GM23338 (cell line): ENCODE data around the gene TFEB.

Experiments used
- CREB1 ChIP-seq: fragments of 250-450 bp; sonication (Bioruptor Pico); IDR thresholded peaks from 2 replicates; pipeline ENCODE4 v1.5.0; 2020; ENCODE audit warnings: low read depth, mild to moderate bottlenecking, moderate library complexity
- EZH2 ChIP-seq: fragments of 200-600 bp; sonication (generic); IDR thresholded peaks from one replicate; pipeline ENCODE4 v1.8.0; 2017; ENCODE audit warnings: antibody characterized with exemption, mild to moderate bottlenecking, low read depth; ENCODE audit not compliant: unreplicated experiment
- EZH2phosphoT487 ChIP-seq: fragments of 200-600 bp; sonication (generic); IDR thresholded peaks from one replicate; pipeline ENCODE4 v1.8.1; 2018; ENCODE audit warnings: antibody characterized with exemption; ENCODE audit not compliant: unreplicated experiment
- JUNB ChIP-seq: IDR thresholded peaks from one replicate; pipeline ENCODE4 v1.6.1; 2016; ENCODE audit warnings: antibody characterized with exemption; ENCODE audit not compliant: unreplicated experiment
- NANOG ChIP-seq: IDR thresholded peaks from 2 replicates; pipeline ENCODE4 v1.6.1; 2016; ENCODE audit warnings: antibody characterized with exemption, borderline replicate concordance
- POLR2AphosphoS5 ChIP-seq: IDR thresholded peaks from 2 replicates; pipeline ENCODE4 v1.6.1; 2016; ENCODE audit warnings: antibody characterized with exemption, low read depth
- TF ChIP-seq, protein P1 (sequence below), 2 experiments: fragments of 200-600 bp in 1 of 2; sonication (generic) in 1 of 2; conservative IDR thresholded peaks; 2 replicates each; pipeline versions ENCODE4 v1.5.1 to v1.6.1; 2016 to 2017; ENCODE audit warnings: antibody characterized with exemption in 2 of 2, low read depth in 2 of 2, mild to moderate bottlenecking in 2 of 2, moderate library complexity in 1 of 2
- TF ChIP-seq, protein P2 (sequence below): IDR thresholded peaks from one replicate; pipeline ENCODE4 v1.6.1; 2018; ENCODE audit warnings: antibody characterized with exemption; ENCODE audit not compliant: unreplicated experiment
- TF ChIP-seq, protein P3 (sequence below): IDR thresholded peaks from 2 replicates; pipeline ENCODE4 v1.6.1; 2016; ENCODE audit warnings: antibody characterized with exemption

DNA sequence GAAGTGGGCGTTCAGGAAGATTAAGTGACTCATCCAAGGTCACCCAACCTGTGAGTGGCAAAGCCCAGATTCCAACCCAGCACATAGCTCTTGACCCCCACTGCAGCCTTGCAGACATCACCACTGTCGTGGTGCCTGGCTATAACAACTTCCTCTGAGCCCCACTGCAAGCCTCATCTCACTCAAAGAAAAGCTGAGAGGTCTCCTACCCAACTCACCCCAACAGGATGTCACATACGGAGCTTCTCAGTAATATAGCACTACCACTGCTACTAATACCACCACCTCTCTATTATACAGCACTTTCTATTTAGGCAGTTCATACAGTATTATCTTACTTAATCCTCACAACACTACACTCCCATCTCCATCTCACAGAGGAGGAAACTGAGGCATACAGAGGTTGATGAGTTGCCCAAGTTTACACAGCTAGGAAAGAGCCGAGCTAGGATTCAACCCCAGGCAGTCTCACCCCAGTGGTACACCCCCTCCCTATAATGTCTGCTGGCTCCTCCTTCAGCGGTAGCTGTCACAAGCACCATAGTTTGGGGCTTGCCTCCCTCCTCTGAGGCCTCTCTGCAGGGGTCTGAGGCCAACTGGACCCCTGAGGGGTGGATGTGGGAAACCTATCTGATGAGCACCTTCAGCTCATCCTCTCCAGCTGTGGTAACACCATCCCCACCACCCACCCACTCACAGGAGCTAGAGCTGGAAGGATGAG is 19.5 kb downstream of the TFEB start:
- TF ChIP-seq, protein P1, sequence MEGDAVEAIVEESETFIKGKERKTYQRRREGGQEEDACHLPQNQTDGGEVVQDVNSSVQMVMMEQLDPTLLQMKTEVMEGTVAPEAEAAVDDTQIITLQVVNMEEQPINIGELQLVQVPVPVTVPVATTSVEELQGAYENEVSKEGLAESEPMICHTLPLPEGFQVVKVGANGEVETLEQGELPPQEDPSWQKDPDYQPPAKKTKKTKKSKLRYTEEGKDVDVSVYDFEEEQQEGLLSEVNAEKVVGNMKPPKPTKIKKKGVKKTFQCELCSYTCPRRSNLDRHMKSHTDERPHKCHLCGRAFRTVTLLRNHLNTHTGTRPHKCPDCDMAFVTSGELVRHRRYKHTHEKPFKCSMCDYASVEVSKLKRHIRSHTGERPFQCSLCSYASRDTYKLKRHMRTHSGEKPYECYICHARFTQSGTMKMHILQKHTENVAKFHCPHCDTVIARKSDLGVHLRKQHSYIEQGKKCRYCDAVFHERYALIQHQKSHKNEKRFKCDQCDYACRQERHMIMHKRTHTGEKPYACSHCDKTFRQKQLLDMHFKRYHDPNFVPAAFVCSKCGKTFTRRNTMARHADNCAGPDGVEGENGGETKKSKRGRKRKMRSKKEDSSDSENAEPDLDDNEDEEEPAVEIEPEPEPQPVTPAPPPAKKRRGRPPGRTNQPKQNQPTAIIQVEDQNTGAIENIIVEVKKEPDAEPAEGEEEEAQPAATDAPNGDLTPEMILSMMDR (conservative IDR thresholded peaks at IDR 0.05; ENCODE audit: low read depth in 2 of 2), result no peak
- TF ChIP-seq POLR2AphosphoS5 (no peak), EZH2phosphoT487 (no peak), CREB1 (no peak), EZH2 (no peak), JUNB (no peak), NANOG (no peak)
- TF ChIP-seq, protein P2, sequence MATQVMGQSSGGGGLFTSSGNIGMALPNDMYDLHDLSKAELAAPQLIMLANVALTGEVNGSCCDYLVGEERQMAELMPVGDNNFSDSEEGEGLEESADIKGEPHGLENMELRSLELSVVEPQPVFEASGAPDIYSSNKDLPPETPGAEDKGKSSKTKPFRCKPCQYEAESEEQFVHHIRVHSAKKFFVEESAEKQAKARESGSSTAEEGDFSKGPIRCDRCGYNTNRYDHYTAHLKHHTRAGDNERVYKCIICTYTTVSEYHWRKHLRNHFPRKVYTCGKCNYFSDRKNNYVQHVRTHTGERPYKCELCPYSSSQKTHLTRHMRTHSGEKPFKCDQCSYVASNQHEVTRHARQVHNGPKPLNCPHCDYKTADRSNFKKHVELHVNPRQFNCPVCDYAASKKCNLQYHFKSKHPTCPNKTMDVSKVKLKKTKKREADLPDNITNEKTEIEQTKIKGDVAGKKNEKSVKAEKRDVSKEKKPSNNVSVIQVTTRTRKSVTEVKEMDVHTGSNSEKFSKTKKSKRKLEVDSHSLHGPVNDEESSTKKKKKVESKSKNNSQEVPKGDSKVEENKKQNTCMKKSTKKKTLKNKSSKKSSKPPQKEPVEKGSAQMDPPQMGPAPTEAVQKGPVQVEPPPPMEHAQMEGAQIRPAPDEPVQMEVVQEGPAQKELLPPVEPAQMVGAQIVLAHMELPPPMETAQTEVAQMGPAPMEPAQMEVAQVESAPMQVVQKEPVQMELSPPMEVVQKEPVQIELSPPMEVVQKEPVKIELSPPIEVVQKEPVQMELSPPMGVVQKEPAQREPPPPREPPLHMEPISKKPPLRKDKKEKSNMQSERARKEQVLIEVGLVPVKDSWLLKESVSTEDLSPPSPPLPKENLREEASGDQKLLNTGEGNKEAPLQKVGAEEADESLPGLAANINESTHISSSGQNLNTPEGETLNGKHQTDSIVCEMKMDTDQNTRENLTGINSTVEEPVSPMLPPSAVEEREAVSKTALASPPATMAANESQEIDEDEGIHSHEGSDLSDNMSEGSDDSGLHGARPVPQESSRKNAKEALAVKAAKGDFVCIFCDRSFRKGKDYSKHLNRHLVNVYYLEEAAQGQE, result no peak
- TF ChIP-seq, protein P3, sequence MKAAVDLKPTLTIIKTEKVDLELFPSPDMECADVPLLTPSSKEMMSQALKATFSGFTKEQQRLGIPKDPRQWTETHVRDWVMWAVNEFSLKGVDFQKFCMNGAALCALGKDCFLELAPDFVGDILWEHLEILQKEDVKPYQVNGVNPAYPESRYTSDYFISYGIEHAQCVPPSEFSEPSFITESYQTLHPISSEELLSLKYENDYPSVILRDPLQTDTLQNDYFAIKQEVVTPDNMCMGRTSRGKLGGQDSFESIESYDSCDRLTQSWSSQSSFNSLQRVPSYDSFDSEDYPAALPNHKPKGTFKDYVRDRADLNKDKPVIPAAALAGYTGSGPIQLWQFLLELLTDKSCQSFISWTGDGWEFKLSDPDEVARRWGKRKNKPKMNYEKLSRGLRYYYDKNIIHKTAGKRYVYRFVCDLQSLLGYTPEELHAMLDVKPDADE, result no peak
